Measurements from ENCODE around the gene RHBDL1.

The RHBDL1 gene

GRCh38 chr16:724188-725040, 48.9 kb downstream of the RHBDL1 start:
- Histone ChIP-seq H3K27ac (ENCODE audit: extremely low read depth, low read depth, low read length) (no peak overlapping the region), H3K4me3 (ENCODE audit: low read depth, low read length) (no peak overlapping the region), H3K36me3 (ENCODE audit: control insufficient read depth in 2 of 2, insufficient read depth in 1 of 2, low read length in 2 of 2) (peaks cover 0 to 5% of the 10 kb centered on the region in 2 experiments; a peak in 1 of 3 replicates), H3K4me1 (ENCODE audit: control insufficient read depth, insufficient read depth, low read length) (peaks cover 11% of the 10 kb centered on the region), H3K9me3 (ENCODE audit: control insufficient read depth, insufficient read depth, low read depth, low read length) (no peaks in the 10 kb centered on the region)
- ChIA-PET CTCF (interaction anchor here (0.6 to 4.8 kb wide), 3 partner anchors 11 to 21 kb away, joined by 3 to 38 read pairs (median 4); partner anchors contain the start of gene METRN), POLR2A (interaction anchor here (1.3 to 2.1 kb wide), 5 partner anchors 8 to 77 kb away, joined by 3 to 8 read pairs (median 4); partner anchors contain the start of genes GNG13, METRN and WDR24)
- TF ChIP-seq, protein P1, sequence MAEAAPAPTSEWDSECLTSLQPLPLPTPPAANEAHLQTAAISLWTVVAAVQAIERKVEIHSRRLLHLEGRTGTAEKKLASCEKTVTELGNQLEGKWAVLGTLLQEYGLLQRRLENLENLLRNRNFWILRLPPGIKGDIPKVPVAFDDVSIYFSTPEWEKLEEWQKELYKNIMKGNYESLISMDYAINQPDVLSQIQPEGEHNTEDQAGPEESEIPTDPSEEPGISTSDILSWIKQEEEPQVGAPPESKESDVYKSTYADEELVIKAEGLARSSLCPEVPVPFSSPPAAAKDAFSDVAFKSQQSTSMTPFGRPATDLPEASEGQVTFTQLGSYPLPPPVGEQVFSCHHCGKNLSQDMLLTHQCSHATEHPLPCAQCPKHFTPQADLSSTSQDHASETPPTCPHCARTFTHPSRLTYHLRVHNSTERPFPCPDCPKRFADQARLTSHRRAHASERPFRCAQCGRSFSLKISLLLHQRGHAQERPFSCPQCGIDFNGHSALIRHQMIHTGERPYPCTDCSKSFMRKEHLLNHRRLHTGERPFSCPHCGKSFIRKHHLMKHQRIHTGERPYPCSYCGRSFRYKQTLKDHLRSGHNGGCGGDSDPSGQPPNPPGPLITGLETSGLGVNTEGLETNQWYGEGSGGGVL (tag by site-specific recombination; IDR thresholded peaks at IDR 0.05), result no peak
- TF ChIP-seq, protein P2, sequence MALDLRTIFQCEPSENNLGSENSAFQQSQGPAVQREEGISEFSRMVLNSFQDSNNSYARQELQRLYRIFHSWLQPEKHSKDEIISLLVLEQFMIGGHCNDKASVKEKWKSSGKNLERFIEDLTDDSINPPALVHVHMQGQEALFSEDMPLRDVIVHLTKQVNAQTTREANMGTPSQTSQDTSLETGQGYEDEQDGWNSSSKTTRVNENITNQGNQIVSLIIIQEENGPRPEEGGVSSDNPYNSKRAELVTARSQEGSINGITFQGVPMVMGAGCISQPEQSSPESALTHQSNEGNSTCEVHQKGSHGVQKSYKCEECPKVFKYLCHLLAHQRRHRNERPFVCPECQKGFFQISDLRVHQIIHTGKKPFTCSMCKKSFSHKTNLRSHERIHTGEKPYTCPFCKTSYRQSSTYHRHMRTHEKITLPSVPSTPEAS (tag by site-specific recombination; IDR thresholded peaks at IDR 0.05), result no peak
- TF ChIP-seq ZBTB8A (tag by site-specific recombination; IDR thresholded peaks at IDR 0.05) (peak; percentile 25), ZBTB44 (tag by site-specific recombination; IDR thresholded peaks at IDR 0.05) (0 out of 2 replicates have a peak, but pooled peaks have one; percentile 17), ELK4 (IDR thresholded peaks at IDR 0.05; ENCODE audit: borderline replicate concordance, low read depth, low read length) (no peak), SCRT1 (tag by site-specific recombination; IDR thresholded peaks at IDR 0.05; ENCODE audit: borderline replicate concordance) (peak; percentile 67; the same call in 1 of the 2 replicates), ZNF692 (tag by site-specific recombination; IDR thresholded peaks at IDR 0.05) (peak; percentile 98), ZNF600 (tag by site-specific recombination; IDR thresholded peaks at IDR 0.05) (0 out of 2 replicates have a peak, but pooled peaks have one; percentile 29), ZIC2 (tag by site-specific recombination; IDR thresholded peaks at IDR 0.05) (peak; percentile 65), ZBTB1 (tag by site-specific recombination; IDR thresholded peaks at IDR 0.05) (no peak), PRDM2 (tag by site-specific recombination; IDR thresholded peaks at IDR 0.05; ENCODE audit: borderline replicate concordance) (no peak), KLF9 (tag by site-specific recombination; IDR thresholded peaks at IDR 0.05; ENCODE audit: low read depth) (no peak), SCRT2 (tag by site-specific recombination; IDR thresholded peaks at IDR 0.05) (peak; percentile 94), ZNF157 (tag by site-specific recombination; IDR thresholded peaks at IDR 0.05) (no peak), ZNF23 (tag by site-specific recombination; IDR thresholded peaks at IDR 0.05; ENCODE audit: borderline replicate concordance) (no peak)
- TF ChIP-seq, protein P3, sequence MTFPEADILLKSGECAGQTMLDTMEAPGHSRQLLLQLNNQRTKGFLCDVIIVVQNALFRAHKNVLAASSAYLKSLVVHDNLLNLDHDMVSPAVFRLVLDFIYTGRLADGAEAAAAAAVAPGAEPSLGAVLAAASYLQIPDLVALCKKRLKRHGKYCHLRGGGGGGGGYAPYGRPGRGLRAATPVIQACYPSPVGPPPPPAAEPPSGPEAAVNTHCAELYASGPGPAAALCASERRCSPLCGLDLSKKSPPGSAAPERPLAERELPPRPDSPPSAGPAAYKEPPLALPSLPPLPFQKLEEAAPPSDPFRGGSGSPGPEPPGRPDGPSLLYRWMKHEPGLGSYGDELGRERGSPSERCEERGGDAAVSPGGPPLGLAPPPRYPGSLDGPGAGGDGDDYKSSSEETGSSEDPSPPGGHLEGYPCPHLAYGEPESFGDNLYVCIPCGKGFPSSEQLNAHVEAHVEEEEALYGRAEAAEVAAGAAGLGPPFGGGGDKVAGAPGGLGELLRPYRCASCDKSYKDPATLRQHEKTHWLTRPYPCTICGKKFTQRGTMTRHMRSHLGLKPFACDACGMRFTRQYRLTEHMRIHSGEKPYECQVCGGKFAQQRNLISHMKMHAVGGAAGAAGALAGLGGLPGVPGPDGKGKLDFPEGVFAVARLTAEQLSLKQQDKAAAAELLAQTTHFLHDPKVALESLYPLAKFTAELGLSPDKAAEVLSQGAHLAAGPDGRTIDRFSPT (tag by site-specific recombination; IDR thresholded peaks at IDR 0.05), result peak; percentile 38; the same call in 1 of the 2 replicates
- TF ChIP-seq, protein P4, sequence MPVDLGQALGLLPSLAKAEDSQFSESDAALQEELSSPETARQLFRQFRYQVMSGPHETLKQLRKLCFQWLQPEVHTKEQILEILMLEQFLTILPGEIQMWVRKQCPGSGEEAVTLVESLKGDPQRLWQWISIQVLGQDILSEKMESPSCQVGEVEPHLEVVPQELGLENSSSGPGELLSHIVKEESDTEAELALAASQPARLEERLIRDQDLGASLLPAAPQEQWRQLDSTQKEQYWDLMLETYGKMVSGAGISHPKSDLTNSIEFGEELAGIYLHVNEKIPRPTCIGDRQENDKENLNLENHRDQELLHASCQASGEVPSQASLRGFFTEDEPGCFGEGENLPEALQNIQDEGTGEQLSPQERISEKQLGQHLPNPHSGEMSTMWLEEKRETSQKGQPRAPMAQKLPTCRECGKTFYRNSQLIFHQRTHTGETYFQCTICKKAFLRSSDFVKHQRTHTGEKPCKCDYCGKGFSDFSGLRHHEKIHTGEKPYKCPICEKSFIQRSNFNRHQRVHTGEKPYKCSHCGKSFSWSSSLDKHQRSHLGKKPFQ (tag by site-specific recombination; IDR thresholded peaks at IDR 0.05), result no peak
